BLaER1 (cell line): ENCODE results near the gene NOTCH1.
A peak's percentile ranks its signal among the peaks of the same experiment; 100 is the strongest.

ENCODE experiments used
- H3K27ac ChIP-seq: shearing (Covaris generic); formaldehyde crosslinking; 2 replicates; pipeline ENCODE4 v1.8.1; 2022
- H3K27me3 ChIP-seq: shearing (Covaris generic); formaldehyde crosslinking; 2 replicates; pipeline ENCODE4 v1.8.1; 2022
- H3K36me3 ChIP-seq: shearing (Covaris generic); formaldehyde crosslinking; 2 replicates; pipeline ENCODE4 v1.8.1; 2022
- H3K4me1 ChIP-seq: shearing (Covaris generic); formaldehyde crosslinking; 2 replicates; pipeline ENCODE4 v1.8.1; 2022
- H3K4me2 ChIP-seq: shearing (Covaris generic); formaldehyde crosslinking; 2 replicates; pipeline ENCODE4 v1.8.1; 2022
- H3K4me3 ChIP-seq: shearing (Covaris generic); formaldehyde crosslinking; 2 replicates; pipeline ENCODE4 v1.8.1; 2022
- H3K9ac ChIP-seq: shearing (Covaris generic); formaldehyde crosslinking; 2 replicates; pipeline ENCODE4 v1.8.1; 2022
- H3K9me3 ChIP-seq: shearing (Covaris generic); formaldehyde crosslinking; 2 replicates; pipeline ENCODE4 v1.8.1; 2022
- H4K20me1 ChIP-seq: shearing (Covaris generic); formaldehyde crosslinking; 2 replicates; pipeline ENCODE4 v1.8.1; 2022
- Cebpa-rat ChIP-seq: shearing (Covaris generic); IDR thresholded peaks from 2 replicates; pipeline ENCODE4 v1.8.1; 2022

Gene NOTCH1

DNA sequence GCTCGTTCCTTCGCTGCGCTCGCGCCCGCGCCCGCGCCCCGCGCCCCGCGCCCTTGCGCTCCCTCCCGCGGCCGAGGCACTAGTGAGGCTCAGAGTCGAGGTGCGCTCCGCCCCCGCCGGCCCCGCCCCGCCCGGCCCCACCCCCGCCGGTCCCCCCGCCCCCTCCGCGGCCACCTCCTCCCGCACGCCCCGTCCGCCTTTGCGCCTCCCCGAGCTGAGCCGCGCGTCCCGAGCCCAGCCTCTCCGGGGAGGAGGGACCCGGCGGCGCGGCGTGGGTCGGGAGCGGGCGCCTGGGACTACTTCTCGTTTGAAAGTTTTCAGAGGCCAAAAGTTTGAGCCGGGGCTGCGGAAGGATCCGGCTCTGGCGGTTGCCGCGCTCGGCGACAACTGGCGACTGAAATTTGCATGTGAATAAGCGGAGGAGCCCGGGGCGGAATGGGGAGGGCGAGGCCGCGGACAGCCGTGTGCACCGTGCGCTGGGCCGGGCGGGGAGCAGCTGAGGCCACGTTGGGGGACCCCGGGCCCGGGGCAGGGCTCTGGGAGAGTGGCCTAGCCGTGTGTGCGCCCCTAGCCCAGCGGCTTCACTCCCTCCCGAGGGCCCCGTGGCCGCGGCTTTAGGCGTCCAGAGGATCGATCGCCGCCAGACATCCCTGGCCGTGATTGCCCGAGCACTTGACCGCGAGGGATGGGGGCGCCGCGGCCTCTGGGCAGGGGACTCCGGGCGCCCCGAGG, at the start of gene NOTCH1:
TSS of gene NOTCH1 (minus strand) at position 84 of the 732 bp plus-strand sequence. CDS start 262 bp downstream, outside the sequence.
- TF ChIP-seq Cebpa-rat, result no peak
- Histone ChIP-seq H3K9me3 (no peaks in the 10 kb centered on the region), H3K36me3 (peaks cover 28% of the 10 kb centered on the region), H3K4me2 (peak within 1 kb of the TSS; percentile 98), H4K20me1 (peaks cover 43% of the 10 kb centered on the region), H3K27ac (peak within 1 kb of the TSS; percentile 96), H3K27me3 (no peaks in the 10 kb centered on the region), H3K9ac (peak within 1 kb of the TSS; percentile 93), H3K4me1 (peaks cover 82% of the 10 kb centered on the region), H3K4me3 (peak within 1 kb of the TSS; percentile 97)

GRCh38 chr9:136594492-136594891, 48.6 kb upstream of the NOTCH1 start:
- no peak overlapping the region for H3K4me3 ChIP-seq
- no peak overlapping the region for H3K9ac ChIP-seq
- peaks cover 82% of the 10 kb centered on the region for H3K4me1 ChIP-seq
- H3K9me3 ChIP-seq, result peaks cover 7% of the 10 kb centered on the region; the same call in 1 of the 2 replicates
- H3K27ac ChIP-seq, result no peak overlapping the region
- H3K4me2 ChIP-seq, result no peak overlapping the region
- no peaks in the 10 kb centered on the region for H4K20me1 ChIP-seq
- H3K27me3 ChIP-seq, result no peaks in the 10 kb centered on the region
- no peak for TF ChIP-seq Cebpa-rat
- H3K36me3 ChIP-seq, result no peaks in the 10 kb centered on the region

- Histone ChIP-seq H3K4me3 (no peak overlapping the region), H3K4me2 (no peak overlapping the region), H3K9ac (no peak overlapping the region), H3K4me1 (peaks cover 82% of the 10 kb centered on the region), H3K36me3 (no peaks in the 10 kb centered on the region), H3K9me3 (peaks cover 7% of the 10 kb centered on the region; the same call in 1 of the 2 replicates), H3K27me3 (no peaks in the 10 kb centered on the region), H3K27ac (no peak overlapping the region), H4K20me1 (no peaks in the 10 kb centered on the region)
- no peak for TF ChIP-seq Cebpa-rat
Measured at GRCh38 chr9:136593581-136593980, 47.7 kb upstream of the NOTCH1 start.

DNA sequence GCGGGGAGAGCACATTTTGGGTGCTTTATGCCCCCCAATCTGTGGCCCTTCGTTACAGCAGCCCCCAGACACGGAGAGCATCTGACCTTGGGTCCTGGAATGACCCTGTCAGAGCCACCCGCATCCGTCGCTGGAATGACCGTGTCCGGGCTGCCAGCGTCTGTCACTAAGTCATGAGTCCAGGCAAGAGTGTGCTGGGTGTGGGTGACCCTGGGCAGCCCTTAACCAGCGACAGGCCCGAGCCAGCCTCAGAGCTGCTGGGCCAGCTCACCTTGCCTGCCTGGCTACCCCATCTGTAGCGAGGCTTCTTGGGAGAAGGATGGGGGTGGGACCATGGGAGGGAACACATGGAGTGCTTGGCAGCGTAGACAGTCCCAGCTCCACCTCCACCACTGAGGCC, 46.8 kb upstream of the NOTCH1 start:
- no peak overlapping the region for H3K9ac ChIP-seq
- H3K36me3 ChIP-seq, result no peaks in the 10 kb centered on the region
- peaks cover 7% of the 10 kb centered on the region; the same call in 1 of the 2 replicates for H3K9me3 ChIP-seq
- H3K4me2 ChIP-seq, result peak overlapping the region; percentile 98
- H3K27me3 ChIP-seq, result no peaks in the 10 kb centered on the region
- H3K27ac ChIP-seq, result 0 out of 2 replicates have a peak overlapping the region, but pooled peaks have one; percentile 12
- H4K20me1 ChIP-seq, result no peaks in the 10 kb centered on the region
- H3K4me1 ChIP-seq, result peaks cover 82% of the 10 kb centered on the region
- no peak overlapping the region for H3K4me3 ChIP-seq
- TF ChIP-seq Cebpa-rat, result no peak

GRCh38 chr9:136590821-136591752, 45.2 kb upstream of the NOTCH1 start:
- H3K4me3 ChIP-seq, result no peak overlapping the region
- H3K9me3 ChIP-seq, result peaks cover 7% of the 10 kb centered on the region; the same call in 1 of the 2 replicates
- no peaks in the 10 kb centered on the region for H4K20me1 ChIP-seq
- TF ChIP-seq Cebpa-rat, result no peak
- no peaks in the 10 kb centered on the region for H3K27me3 ChIP-seq
- H3K4me2 ChIP-seq, result peak overlapping the region; percentile 98
- H3K4me1 ChIP-seq, result peaks cover 82% of the 10 kb centered on the region
- peak overlapping the region; percentile 91; the same call in 1 of the 2 replicates for H3K27ac ChIP-seq
- H3K36me3 ChIP-seq, result no peaks in the 10 kb centered on the region
- H3K9ac ChIP-seq, result no peak overlapping the region

- Histone ChIP-seq H3K4me1 (peaks cover 82% of the 10 kb centered on the region), H3K9me3 (peaks cover 7% of the 10 kb centered on the region; the same call in 1 of the 2 replicates), H4K20me1 (no peaks in the 10 kb centered on the region), H3K27ac (peak overlapping the region; percentile 91), H3K9ac (no peak overlapping the region), H3K36me3 (no peaks in the 10 kb centered on the region), H3K4me3 (no peak overlapping the region), H3K27me3 (no peaks in the 10 kb centered on the region), H3K4me2 (peak overlapping the region; percentile 98)
- TF ChIP-seq Cebpa-rat, result no peak
Measured at GRCh38 chr9:136589766-136590763, 44.2 kb upstream of the NOTCH1 start.

- H3K27me3 ChIP-seq, result no peaks in the 10 kb centered on the region
Measured at GRCh38 chr9:136588663-136589464, 43.0 kb upstream of the NOTCH1 start.

DNA sequence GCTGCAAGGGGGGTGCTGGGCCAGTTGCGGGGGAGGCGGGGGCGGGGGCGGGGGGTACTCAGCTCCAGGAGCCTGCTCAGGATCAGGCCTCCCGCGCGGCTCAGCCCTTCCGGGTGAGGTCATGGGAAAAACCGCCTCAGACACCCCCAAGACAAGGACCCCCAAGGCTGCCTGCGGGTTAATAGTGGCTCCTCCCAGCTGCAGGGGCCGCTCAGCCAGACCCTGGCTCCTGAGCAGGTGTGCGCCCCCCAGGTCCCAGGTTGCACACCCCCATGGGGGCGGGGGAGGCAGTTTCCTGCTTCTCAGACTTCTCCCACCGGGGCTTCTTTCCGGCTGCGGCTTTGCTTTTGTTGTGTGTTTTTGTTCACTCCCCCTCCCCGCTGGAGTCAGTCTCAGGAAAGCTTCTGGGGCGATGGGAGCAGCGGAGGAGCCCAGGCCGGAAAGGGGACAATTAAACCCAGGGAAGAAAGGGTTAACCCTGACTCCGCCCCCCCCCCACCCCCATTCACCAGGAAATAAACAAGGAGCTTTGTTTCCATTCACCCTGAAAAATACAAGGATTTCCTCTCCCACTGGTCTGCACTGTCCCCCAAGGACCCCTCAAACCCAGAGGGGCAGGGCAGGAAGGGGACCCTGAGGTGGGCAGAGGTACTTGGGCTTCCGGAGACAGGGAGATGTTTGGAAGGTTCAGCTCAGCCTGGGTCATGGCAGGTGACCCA, 42.3 kb upstream of the NOTCH1 start:
- no peak for TF ChIP-seq Cebpa-rat
- Histone ChIP-seq H3K27me3 (no peaks in the 10 kb centered on the region), H3K4me1 (peaks cover 99% of the 10 kb centered on the region), H4K20me1 (no peaks in the 10 kb centered on the region), H3K9me3 (peaks cover 7% of the 10 kb centered on the region; the same call in 1 of the 2 replicates), H3K4me3 (peak overlapping the region; percentile 53), H3K27ac (peak overlapping the region; percentile 91), H3K4me2 (peak overlapping the region; percentile 98), H3K36me3 (no peaks in the 10 kb centered on the region), H3K9ac (peak overlapping the region; percentile 74)

More at GRCh38 chr9:136588663-136589464, 43.0 kb upstream of the NOTCH1 start:
- H3K9me3 ChIP-seq, result peaks cover 7% of the 10 kb centered on the region; the same call in 1 of the 2 replicates
- peak overlapping the region; percentile 53 for H3K4me3 ChIP-seq
- H3K4me2 ChIP-seq, result peak overlapping the region; percentile 98
- H3K4me1 ChIP-seq, result peaks cover 92% of the 10 kb centered on the region
- H3K27ac ChIP-seq, result peak overlapping the region; percentile 91
- H3K9ac ChIP-seq, result peak overlapping the region; percentile 74
- no peaks in the 10 kb centered on the region for H4K20me1 ChIP-seq
- H3K36me3 ChIP-seq, result no peaks in the 10 kb centered on the region
- no peak for TF ChIP-seq Cebpa-rat
